Prostate gland (tissue), 2 donors: ENCODE data around the gene PIK3R3.

Experiments used
- POLR2A ChIP-seq: fragments of 450-650 bp; IDR thresholded peaks from one replicate; pipeline ENCODE4 v1.6.1; 2016; ENCODE audit warnings: antibody characterized with exemption, mild to moderate bottlenecking
- TF ChIP-seq, protein P1 (sequence below), 4 experiments: fragments of 200-600 bp in 2 of 4; fragments of 450-650 bp in 2 of 4; sonication (generic) in 2 of 4; IDR thresholded peaks; 1 replicate in 3 of 4; 2 replicates in 1 of 4; pipeline ENCODE4 v1.5.1; 2016 to 2019; ENCODE audit warnings: antibody characterized with exemption in 4 of 4, mild to moderate bottlenecking in 2 of 4, moderate library complexity in 2 of 4

DNA sequence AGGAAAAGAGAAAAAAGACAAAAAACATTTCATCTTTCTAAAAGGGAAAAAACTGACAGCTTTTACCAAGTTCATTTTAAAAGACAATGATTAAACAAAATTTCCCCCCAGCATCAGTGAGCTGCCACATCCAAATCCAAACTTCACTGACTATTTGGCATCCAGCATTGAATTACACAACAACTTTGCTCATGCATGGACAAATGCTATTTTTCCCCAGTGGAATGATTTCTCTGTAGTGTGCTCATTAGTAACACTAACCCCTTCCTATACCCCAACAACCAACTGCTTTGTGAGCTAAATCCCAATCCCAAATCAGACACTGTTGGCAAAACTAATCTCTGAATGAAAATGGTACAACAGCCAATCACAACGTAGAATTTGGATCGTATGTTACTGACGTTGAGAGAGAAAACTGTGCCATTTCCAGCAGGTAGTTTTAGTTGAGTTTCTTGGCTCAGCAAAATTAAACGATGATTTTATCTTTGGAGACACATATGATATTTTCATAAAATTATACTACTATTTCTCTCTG, 37.9 kb downstream of the PIK3R3 start:
- TF ChIP-seq, protein P1, sequence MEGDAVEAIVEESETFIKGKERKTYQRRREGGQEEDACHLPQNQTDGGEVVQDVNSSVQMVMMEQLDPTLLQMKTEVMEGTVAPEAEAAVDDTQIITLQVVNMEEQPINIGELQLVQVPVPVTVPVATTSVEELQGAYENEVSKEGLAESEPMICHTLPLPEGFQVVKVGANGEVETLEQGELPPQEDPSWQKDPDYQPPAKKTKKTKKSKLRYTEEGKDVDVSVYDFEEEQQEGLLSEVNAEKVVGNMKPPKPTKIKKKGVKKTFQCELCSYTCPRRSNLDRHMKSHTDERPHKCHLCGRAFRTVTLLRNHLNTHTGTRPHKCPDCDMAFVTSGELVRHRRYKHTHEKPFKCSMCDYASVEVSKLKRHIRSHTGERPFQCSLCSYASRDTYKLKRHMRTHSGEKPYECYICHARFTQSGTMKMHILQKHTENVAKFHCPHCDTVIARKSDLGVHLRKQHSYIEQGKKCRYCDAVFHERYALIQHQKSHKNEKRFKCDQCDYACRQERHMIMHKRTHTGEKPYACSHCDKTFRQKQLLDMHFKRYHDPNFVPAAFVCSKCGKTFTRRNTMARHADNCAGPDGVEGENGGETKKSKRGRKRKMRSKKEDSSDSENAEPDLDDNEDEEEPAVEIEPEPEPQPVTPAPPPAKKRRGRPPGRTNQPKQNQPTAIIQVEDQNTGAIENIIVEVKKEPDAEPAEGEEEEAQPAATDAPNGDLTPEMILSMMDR (IDR thresholded peaks at IDR 0.05): no peak
- TF ChIP-seq POLR2A: no peak
